H1 (cell line): Measurements from ENCODE around the gene RNF183. TPM values are rescaled to one million over a fixed set of nuclear protein-coding genes. Genes with fewer than 3 reads are reported as not detected.

ENCODE experiments used
- CEBPB ChIP-seq: IDR thresholded peaks from 2 replicates; pipeline ENCODE4 v1.6.1; 2012; ENCODE audit warnings: low read depth, low read length
- CHD7 ChIP-seq: fragments of 300-600 bp; sonication (generic); IDR thresholded peaks from 2 replicates; pipeline ENCODE4 v1.7.1; 2012; ENCODE audit warnings: low read length, moderate library complexity, mild to moderate bottlenecking, inconsistent platforms; ENCODE audit not compliant: insufficient replicate concordance
- JUN ChIP-seq: IDR thresholded peaks from 2 replicates; pipeline ENCODE4 v1.6.1; 2011; ENCODE audit warnings: low read depth, mild to moderate bottlenecking, improper control_type of control experiment, low read length
- NRF1 ChIP-seq: IDR thresholded peaks from 2 replicates; pipeline ENCODE4 v1.6.1; 2011; ENCODE audit warnings: mild to moderate bottlenecking, low read depth, low read length, improper control_type of control experiment
- RAD21 ChIP-seq, 2 experiments: IDR thresholded peaks in 1 of 2; conservative IDR thresholded peaks in 1 of 2; 2 replicates each; pipeline ENCODE4 v1.6.1; 2011; ENCODE audit warnings: low read depth in 2 of 2, low read length in 2 of 2, improper control_type of control experiment in 1 of 2, inconsistent platforms in 1 of 2, mild to moderate bottlenecking in 1 of 2, moderate library complexity in 1 of 2
- SP4 ChIP-seq: IDR thresholded peaks from 2 replicates; pipeline ENCODE4 v1.6.1; 2012; ENCODE audit warnings: low read length, inconsistent platforms
- YY1 ChIP-seq: IDR thresholded peaks from 2 replicates; pipeline ENCODE4 v1.6.1; 2011; ENCODE audit warnings: low read depth, mild to moderate bottlenecking, low read length
- polyA plus RNA-seq, 7 experiments: library from polyadenylated mRNA; depleted of rRNA in 3 of 7; stranded (reverse) in 5 of 7; unstranded in 2 of 7; fragments of >200 nt in 5 of 7; fragments of 200-250 nt in 2 of 7; gene quantifications; 1 replicate in 5 of 7; 2 replicates in 1 of 7; 4 replicates in 1 of 7; pipeline versions ENCODE4 v1.2.1 to v1.2.3, GENCODE V29; 2011 to 2013; ENCODE audit warnings: missing spikeins in 2 of 7, mixed read lengths in 2 of 7
- total RNA-seq: library from RNA; stranded (reverse); fragmentation: NEBNext Ultra II Directional; extraction: Animal tissue kit (Norgen Biotek cat#: 25700); gene quantifications from 2 replicates; pipeline ENCODE4 v1.2.1, GENCODE V29; 2021

RNF183 gene
- total and polyA plus RNA-seq, 2 of the 8 experiments (the other 6 are each of a cell fraction or from before 2014, with no cell fraction given): 0.15 TPM; not detected in 1

GRCh38 chr9:113290052-113290607, 13.0 kb downstream of the RNF183 start (continued):
- no peak for TF ChIP-seq RAD21 (IDR thresholded peaks at IDR 0.05 in 1 of 2, conservative IDR thresholded peaks at IDR 0.05 in 1 of 2; ENCODE audit: low read depth in 2 of 2, low read length in 2 of 2)
- no peak for TF ChIP-seq NRF1
- TF ChIP-seq JUN: no peak
- no peak for TF ChIP-seq SP4
- TF ChIP-seq YY1: no peak
- TF ChIP-seq CEBPB: no peak
- TF ChIP-seq CHD7: no peak
